T-cell (primary cell): Measurements from ENCODE around the gene EXOC6B. TPM values are rescaled to one million over a fixed set of nuclear protein-coding genes. Genes with fewer than 3 reads are reported as not detected.
A peak's percentile ranks its signal among the peaks of the same experiment; 100 is the strongest.

Experiments
- ATAC-seq, 4 experiments: fragments of 200-7000 bp in 3 of 4; fragments of 150-1000 bp in 1 of 4; cut with Tn5 transposase; replicated peaks in 1 of 4; 1 replicate in 3 of 4; 2 replicates in 1 of 4; pipeline ENCODE4 v1.10.0; 2021; ENCODE audit warnings: moderate library complexity in 3 of 4, mild to moderate bottlenecking in 2 of 4, moderate number of reproducible peaks in 1 of 4
- CTCF ChIA-PET, 2 donors: fragments of 300-600 bp; sonication (Branson Sonifier 250); formaldehyde crosslinking; loops; one replicate each; lab custom pipeline; 2022; ENCODE audit warnings: antibody characterized with exemption in 2 of 2; lab: Charles Lee
- POLR2A ChIA-PET, 2 donors: fragments of 300-600 bp; sonication (Branson Sonifier 250); formaldehyde crosslinking; loops; one replicate each; lab custom pipeline; 2022; ENCODE audit warnings: antibody characterized with exemption in 2 of 2; lab: Charles Lee
- DNase-seq, 35 experiments: peaks; one replicate each; pipeline versions ENCODE4 v3.0.0 to v3.0.0-alpha.2; 2013 to 2023
- H3K27ac ChIP-seq: one replicate; pipeline ENCODE4 v1.5.1; 2013; ENCODE audit warnings: low read length
- H3K27me3 ChIP-seq, 2 experiments: replicated peaks in 1 of 2; 1 replicate in 1 of 2; 2 replicates in 1 of 2; pipeline versions ENCODE4 v1.6.1 to v1.7.0; 2013; ENCODE audit warnings: low read length in 1 of 2, mixed read lengths in 1 of 2; ENCODE audit not compliant: control insufficient read depth in 2 of 2, insufficient read depth in 2 of 2; ENCODE audit errors: extremely low read depth in 1 of 2
- H3K36me3 ChIP-seq, 2 donors: 1 replicate in 1 of 2; 2 replicates in 1 of 2; pipeline versions ENCODE4 v1.6.1 to v1.7.0; 2013; ENCODE audit warnings: low read length in 1 of 2; ENCODE audit not compliant: control insufficient read depth in 2 of 2, insufficient read depth in 1 of 2; ENCODE audit errors: extremely low read depth in 1 of 2
- H3K4me1 ChIP-seq, 2 experiments: 1 replicate in 1 of 2; 2 replicates in 1 of 2; pipeline versions ENCODE4 v1.6.1 to v1.7.0; 2013; ENCODE audit warnings: low read length in 2 of 2, mixed read lengths in 1 of 2; ENCODE audit not compliant: insufficient read depth in 2 of 2, control insufficient read depth in 1 of 2; ENCODE audit errors: extremely low read depth in 1 of 2
- H3K4me3 ChIP-seq, 2 donors: 1 replicate in 1 of 2; 2 replicates in 1 of 2; pipeline versions ENCODE4 v1.5.1 to v1.7.0; 2013; ENCODE audit warnings: mild to moderate bottlenecking in 2 of 2, low read length in 1 of 2, moderate library complexity in 1 of 2; ENCODE audit not compliant: control insufficient read depth in 1 of 2; ENCODE audit errors: extremely low read depth in 1 of 2
- H3K9me3 ChIP-seq: 2 replicates; pipeline ENCODE4 v1.7.0; 2013
- H3K27ac Mint-ChIP-seq, 2 donors: one replicate each; pipeline ENCODE4 v1.8.0; 2020 to 2021; ENCODE audit warnings: mild to moderate bottlenecking in 2 of 2, mixed read lengths in 2 of 2
- H3K27me3 Mint-ChIP-seq, 2 donors: one replicate each; pipeline ENCODE4 v1.8.0; 2021 to 2022; ENCODE audit warnings: mixed read lengths in 2 of 2
- H3K36me3 Mint-ChIP-seq: one replicate; pipeline ENCODE4 v1.8.0; 2021; ENCODE audit warnings: mixed read lengths
- H3K4me1 Mint-ChIP-seq, 3 donors: one replicate each; pipeline ENCODE4 v1.8.0; 2020 to 2022; ENCODE audit warnings: mixed read lengths in 3 of 3, mild to moderate bottlenecking in 1 of 3
- H3K4me3 Mint-ChIP-seq, 3 donors: one replicate each; pipeline ENCODE4 v1.8.0; 2020 to 2022; ENCODE audit warnings: mild to moderate bottlenecking in 3 of 3, mixed read lengths in 3 of 3, moderate library complexity in 3 of 3
- H3K9me3 Mint-ChIP-seq, 3 donors: one replicate each; pipeline ENCODE4 v1.8.0; 2020 to 2022; ENCODE audit warnings: mixed read lengths in 3 of 3
- WGBS: methylation state at CpG from one replicate; pipeline ENCODE4 v1.1.5; 2013; ENCODE audit warnings: missing lambda C conversion rate; ENCODE audit not compliant: insufficient coverage; 5-methylcytosine and 5-hydroxymethylcytosine counted together
- total RNA-seq, 35 experiments: library from RNA in 6 of 35; stranded (reverse) in 6 of 35; fragments of 120-200 nt in 1 of 35; gene quantifications; one replicate each; pipeline versions ENCODE4 v1.2.1 to v1.2.4 and lab custom pipeline; 2013 to 2026

EXOC6B gene
- total RNA-seq (10 to 100 TPM; 13.3 to 18.9 (median 16.6) TPM), total RNA-seq (lab: John Stamatoyannopoulos, UW) (7.7 to 32.7 (median 19.6) reads per million in 29 experiments)
- 12.7 TPM for total RNA-seq (2013)

DNA sequence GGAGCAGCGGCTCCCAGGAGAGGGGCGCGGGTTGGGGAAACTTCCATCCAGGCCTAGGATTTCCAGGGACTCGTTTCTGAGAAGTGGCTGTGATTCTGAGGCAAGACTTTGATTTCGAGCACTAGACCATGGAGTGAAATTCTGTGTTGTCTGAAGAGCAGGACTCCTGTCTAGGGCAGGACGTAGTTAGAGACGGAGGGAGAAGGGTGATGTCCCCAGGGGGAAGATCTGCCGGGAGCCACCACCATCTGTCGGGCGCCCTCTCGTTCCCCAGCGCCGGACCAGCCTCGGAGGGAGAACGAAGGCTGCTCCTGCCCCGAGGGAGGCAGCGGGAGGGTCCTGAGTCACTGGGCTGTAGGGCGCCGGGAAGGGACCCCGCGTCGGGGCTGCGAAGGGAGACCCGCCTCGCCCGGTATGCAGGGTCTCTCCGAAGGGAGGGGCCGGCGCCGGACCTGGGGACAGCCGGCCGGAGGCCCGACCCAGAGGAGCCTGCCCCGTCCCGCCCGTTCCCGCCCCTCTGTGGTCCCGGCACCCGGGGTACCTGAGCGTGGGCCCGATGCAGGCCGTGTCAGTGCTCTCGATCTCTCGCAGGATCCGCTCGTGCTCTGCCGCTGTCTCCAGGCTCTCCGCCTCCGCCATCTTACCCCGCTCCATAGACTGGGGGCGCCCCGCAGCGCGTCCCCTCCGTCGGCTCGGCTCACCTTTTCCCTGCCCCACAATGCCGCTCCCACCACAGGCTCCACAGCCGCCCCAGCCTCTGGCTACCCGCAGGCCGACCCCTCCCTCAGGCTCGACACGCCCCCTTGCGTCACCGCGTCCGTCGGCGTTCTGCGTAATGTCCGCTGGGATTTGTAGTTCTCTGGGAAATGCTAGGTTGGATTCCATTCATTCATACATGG lies at the start of gene EXOC6B:
TSS of gene EXOC6B (minus strand) at position 777 of the 899 bp plus-strand sequence.
- ChIA-PET CTCF (no interaction called here), POLR2A (interaction anchor here in 1 of 2 donors (0.7 kb wide), 1 partner anchor 1375 kb away, joined by 5 read pairs; no protein-coding TSS in a partner anchor)
- DNase-seq: peak; percentile 64 to 90 (median 80)
- Mint-ChIP-seq H3K9me3 (no peaks in the 10 kb centered on the region), H3K36me3 (peaks cover 10% of the 10 kb centered on the region), H3K27ac (peak within 1 kb of the TSS; percentile 29 to 77), H3K4me1 (peaks cover 38 to 50% (median 42%) of the 10 kb centered on the region in 3 donors), H3K4me3 (peak within 1 kb of the TSS; percentile 90 to 96 (median 93)), H3K27me3 (peaks cover 0 to 5% of the 10 kb centered on the region in 2 donors)
- H3K4me3 ChIP-seq: peak within 1 kb of the TSS; percentile 79 to 91
- WGBS: 5% methylated on average over 58 of the region's 71 CpGs
- H3K4me1 ChIP-seq: peaks cover 8 to 25% of the 10 kb centered on the region in 2 experiments
- H3K27ac ChIP-seq: peak within 1 kb of the TSS; percentile 41
- H3K36me3 ChIP-seq: no peaks in the 10 kb centered on the region
- H3K9me3 ChIP-seq: no peaks in the 10 kb centered on the region
- peak; percentile 90 to 96 (median 92) for ATAC-seq
- peaks cover 0 to 3% of the 10 kb centered on the region in 2 experiments for H3K27me3 ChIP-seq

DNA sequence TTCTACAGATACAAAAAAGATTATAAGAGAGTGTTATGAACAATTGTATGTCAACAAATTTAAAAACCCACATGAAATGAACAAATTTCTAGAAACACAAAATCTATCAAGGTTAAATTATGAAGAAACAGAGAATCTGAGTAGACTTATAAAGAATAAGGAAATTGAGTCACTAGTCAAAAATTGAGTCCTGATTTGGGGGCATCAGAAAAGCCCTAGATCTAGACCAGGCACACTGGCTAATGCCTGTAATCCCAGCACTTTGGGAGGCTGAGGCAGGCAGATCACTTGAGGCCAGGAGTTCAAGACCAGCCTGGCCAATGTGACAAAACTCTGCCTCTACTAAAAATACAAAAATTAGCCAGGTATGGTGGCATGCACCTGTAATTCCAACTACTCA lies 46.0 kb upstream of the EXOC6B start:
- H3K4me3 Mint-ChIP-seq: no peak overlapping the region
- Histone ChIP-seq H3K9me3 (no peaks in the 10 kb centered on the region), H3K4me3 (no peak overlapping the region), H3K27me3 (peaks cover 10 to 16% of the 10 kb centered on the region in 2 experiments), H3K36me3 (no peaks in the 10 kb centered on the region), H3K4me1 (no peaks in the 10 kb centered on the region), H3K27ac (no peak overlapping the region)
- DNase-seq: no peak
- no peak overlapping the region for H3K27ac Mint-ChIP-seq
- peaks cover 37 to 49% of the 10 kb centered on the region in 2 donors for H3K27me3 Mint-ChIP-seq
- POLR2A ChIA-PET: no interaction called here
- no peaks in the 10 kb centered on the region for H3K4me1 Mint-ChIP-seq
- CTCF ChIA-PET: interaction anchor here in 1 of 2 donors (0.7 kb wide), 1 partner anchor 9 kb away, joined by 4 read pairs; no protein-coding TSS in a partner anchor
- H3K9me3 Mint-ChIP-seq: peaks cover 0 to 14% (median 3%) of the 10 kb centered on the region in 3 donors
- peaks cover 3% of the 10 kb centered on the region for H3K36me3 Mint-ChIP-seq
- ATAC-seq: no peak

DNA sequence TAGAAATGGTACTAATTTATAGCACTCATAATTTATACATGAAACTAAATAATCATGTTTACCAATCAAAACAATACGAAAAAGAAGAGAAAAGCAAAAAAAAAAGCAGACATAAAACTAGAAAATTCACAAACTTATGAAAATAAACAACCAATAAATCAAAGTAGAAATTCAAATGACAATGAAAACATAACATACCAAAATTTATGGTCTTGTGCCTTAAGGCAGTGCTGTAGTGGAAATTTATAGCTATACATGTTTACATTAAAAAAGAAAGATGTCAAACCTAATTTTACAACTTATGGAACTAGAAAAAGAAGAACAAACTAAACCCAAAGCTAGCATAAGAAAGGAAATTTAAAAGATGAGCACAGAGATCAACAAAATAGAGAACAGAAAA lies 45.2 kb upstream of the EXOC6B start:
- no peak overlapping the region for H3K4me3 Mint-ChIP-seq
- H3K27me3 Mint-ChIP-seq: peaks cover 39 to 53% of the 10 kb centered on the region in 2 donors
- peaks cover 0 to 14% (median 3%) of the 10 kb centered on the region in 3 donors for H3K9me3 Mint-ChIP-seq
- POLR2A ChIA-PET: interaction anchor here in 1 of 2 donors (0.5 to 0.7 kb wide), 3 partner anchors 126 to 350 kb away, joined by 3 read pairs; no protein-coding TSS in a partner anchor
- no CpG with 5 or more reads among the region's 1 CpG for WGBS
- CTCF ChIA-PET: interaction anchor here in 1 of 2 donors (0.7 to 1.1 kb wide), 2 partner anchors 8 to 11 kb away, joined by 3 to 4 read pairs; no protein-coding TSS in a partner anchor
- no peaks in the 10 kb centered on the region for H3K9me3 ChIP-seq
- no peaks in the 10 kb centered on the region for H3K4me1 Mint-ChIP-seq
- H3K27me3 ChIP-seq: peaks cover 10 to 16% of the 10 kb centered on the region in 2 experiments
- H3K36me3 ChIP-seq: no peaks in the 10 kb centered on the region
- no peak overlapping the region for H3K4me3 ChIP-seq
- H3K27ac Mint-ChIP-seq: no peak overlapping the region
- H3K4me1 ChIP-seq: no peaks in the 10 kb centered on the region
- DNase-seq: no peak
- H3K27ac ChIP-seq: no peak overlapping the region
- H3K36me3 Mint-ChIP-seq: peaks cover 3% of the 10 kb centered on the region
- ATAC-seq: no peak

DNA sequence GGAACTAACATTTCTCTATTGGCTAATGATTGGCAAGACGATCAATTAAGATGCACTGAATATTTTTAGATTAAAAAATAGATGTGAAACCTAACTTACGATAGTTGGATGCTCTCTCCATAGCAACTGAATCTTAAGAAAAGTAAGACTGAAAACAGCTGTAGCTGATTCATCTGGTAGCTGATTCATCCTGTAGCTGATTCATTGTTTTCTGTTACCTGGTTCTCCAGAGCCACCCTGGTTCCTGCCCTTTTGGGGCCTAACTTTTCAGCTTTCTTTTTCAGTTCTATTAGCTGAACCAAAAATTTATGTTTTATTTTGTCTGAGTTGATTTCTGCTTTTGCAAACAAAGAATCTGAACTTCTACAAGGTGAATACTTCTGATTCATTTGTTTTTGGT lies 38.7 kb upstream of the EXOC6B start:
- H3K4me1 ChIP-seq: peaks cover 0 to 8% of the 10 kb centered on the region in 2 experiments
- peaks cover 7 to 14% (median 8%) of the 10 kb centered on the region in 3 donors for H3K4me1 Mint-ChIP-seq
- H3K36me3 Mint-ChIP-seq: no peaks in the 10 kb centered on the region
- DNase-seq: no peak
- H3K4me3 ChIP-seq: no peak overlapping the region
- H3K9me3 ChIP-seq: no peaks in the 10 kb centered on the region
- no peak for ATAC-seq
- peaks cover 45 to 58% of the 10 kb centered on the region in 2 donors for H3K27me3 Mint-ChIP-seq
- H3K27ac Mint-ChIP-seq: no peak overlapping the region
- peaks cover 4 to 20% of the 10 kb centered on the region in 2 experiments for H3K27me3 ChIP-seq
- CTCF ChIA-PET: interaction anchor here (0.5 to 1.4 kb wide), 10 partner anchors 10 to 942 kb away, joined by 3 to 4 read pairs (median 4); no protein-coding TSS in a partner anchor
- 20% methylated on average over 1 of the region's 2 CpGs for WGBS
- no peak overlapping the region for H3K27ac ChIP-seq
- H3K36me3 ChIP-seq: no peaks in the 10 kb centered on the region
- POLR2A ChIA-PET: interaction anchor here in 1 of 2 donors (0.5 kb wide), 1 partner anchor 177 kb away, joined by 3 read pairs; no protein-coding TSS in a partner anchor
- no peak overlapping the region for H3K4me3 Mint-ChIP-seq
- H3K9me3 Mint-ChIP-seq: no peaks in the 10 kb centered on the region

DNA sequence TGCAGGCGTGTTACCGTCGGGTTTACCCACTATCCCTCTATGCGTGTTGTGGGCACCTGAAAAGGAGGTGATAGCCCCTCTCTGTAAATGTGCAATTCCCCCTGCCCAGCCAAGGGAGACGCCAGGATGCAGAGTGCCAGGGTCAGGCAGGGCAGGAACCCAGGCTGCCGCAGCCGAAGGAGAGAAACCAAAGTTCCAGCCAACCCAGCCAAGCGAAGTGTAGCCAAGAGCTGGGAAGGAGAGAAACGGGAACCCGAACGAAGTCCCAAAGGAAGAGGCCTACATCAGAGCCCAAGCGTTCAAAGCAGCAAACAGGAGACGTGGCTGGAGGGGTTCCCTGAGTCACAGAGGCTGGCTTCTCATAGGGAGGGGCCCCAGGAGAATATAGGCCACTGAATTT lies 37.2 kb upstream of the EXOC6B start:
- Mint-ChIP-seq H3K27ac (no peak overlapping the region), H3K9me3 (no peaks in the 10 kb centered on the region), H3K36me3 (no peaks in the 10 kb centered on the region), H3K4me3 (no peak overlapping the region), H3K27me3 (peaks cover 41 to 57% of the 10 kb centered on the region in 2 donors), H3K4me1 (peaks cover 7 to 14% (median 8%) of the 10 kb centered on the region in 3 donors)
- H3K27me3 ChIP-seq: peaks cover 4 to 17% of the 10 kb centered on the region in 2 experiments
- H3K4me1 ChIP-seq: peaks cover 0 to 8% of the 10 kb centered on the region in 2 experiments
- no peak for DNase-seq
- ChIA-PET POLR2A (no interaction called here), CTCF (interaction anchor here (0.6 to 2.0 kb wide), 8 partner anchors 8 to 155 kb away, joined by 3 to 7 read pairs (median 4); no protein-coding TSS in a partner anchor)
- ATAC-seq: no peak
- H3K36me3 ChIP-seq: no peaks in the 10 kb centered on the region
- H3K27ac ChIP-seq: no peak overlapping the region
- 58% methylated on average over 5 of the region's 13 CpGs for WGBS
- no peak overlapping the region for H3K4me3 ChIP-seq
- H3K9me3 ChIP-seq: no peaks in the 10 kb centered on the region
